NCI-H460 (cell line): ENCODE results near the gene SIGLEC10. TPM values are rescaled to one million over a fixed set of nuclear protein-coding genes. Genes with fewer than 3 reads are reported as not detected.
A peak's percentile ranks its signal among the peaks of the same experiment; 100 is the strongest.

Source experiments
- DNase-seq: peaks from one replicate; pipeline ENCODE4 v3.0.0-alpha.2; 2016; ENCODE audit warnings: low read depth; ENCODE audit errors: extremely low read depth
- total RNA-seq: library from RNA; depleted of rRNA; stranded (reverse); fragments of >200 nt; shearing (Covaris generic); gene quantifications from 2 replicates; pipeline ENCODE4 v1.2.3, GENCODE V29; 2014

Gene SIGLEC10
- total RNA-seq, 1 experiment from 2014 or later, result not detected

DNA sequence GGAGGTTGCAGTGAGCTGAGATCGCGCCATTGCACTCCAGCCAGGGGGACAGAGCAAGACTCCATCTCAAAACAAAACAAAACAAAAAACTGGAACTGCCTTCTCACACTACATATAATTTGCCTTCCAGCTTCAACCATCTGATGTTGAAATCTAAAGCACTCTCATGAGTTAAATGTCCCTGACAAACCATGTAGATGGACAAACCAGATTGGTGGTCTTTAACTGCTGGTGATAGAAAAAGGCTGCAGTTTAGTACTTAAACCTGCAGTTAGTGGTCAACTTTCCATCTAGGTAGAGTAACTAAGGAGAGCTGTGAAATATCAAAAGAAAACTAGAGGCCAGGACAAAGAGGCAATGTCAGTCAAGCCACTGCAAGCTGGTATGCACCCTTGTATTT, 21.3 kb downstream of the SIGLEC10 start:
- DNase-seq, result no peak

DNA sequence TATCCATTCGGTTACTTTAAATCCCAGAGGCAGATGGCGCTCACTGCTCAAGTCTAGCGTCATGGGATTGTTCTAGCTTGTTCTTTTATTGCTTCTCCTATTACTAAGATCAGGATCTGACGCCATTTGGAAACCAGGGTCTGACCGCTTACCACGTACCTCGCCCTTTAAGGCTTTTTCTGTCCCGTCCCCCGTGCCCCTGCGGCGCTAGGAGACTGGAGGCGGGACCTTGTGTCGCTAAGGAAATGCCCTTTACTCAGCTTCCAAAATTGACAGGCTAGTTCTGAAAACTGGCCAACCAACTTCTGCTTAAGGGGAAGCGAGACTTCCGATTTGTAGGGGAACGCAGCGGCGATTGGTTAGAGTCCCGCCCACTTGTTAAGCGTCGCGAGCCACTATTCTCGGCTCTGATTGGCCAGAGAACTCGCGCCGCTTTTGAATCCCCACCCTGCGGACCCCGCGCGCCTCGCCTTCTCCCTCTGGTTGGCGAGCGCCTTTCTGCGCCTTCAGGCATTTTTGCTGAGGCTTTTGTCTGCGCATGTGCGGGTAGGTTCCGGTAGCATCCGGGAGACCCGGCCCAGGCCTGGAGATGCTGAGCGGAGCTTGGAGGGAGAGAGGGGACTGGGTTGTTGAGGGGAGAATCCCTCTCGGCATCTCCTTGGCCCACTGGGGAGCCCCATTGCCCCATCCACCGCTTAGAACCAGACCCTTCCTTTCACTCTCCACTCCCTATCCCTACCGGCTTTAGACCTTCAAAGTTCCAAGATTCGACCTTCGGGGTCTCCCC, 23.2 kb downstream of the SIGLEC10 start:
- DNase-seq, result peak; percentile 97

DNA sequence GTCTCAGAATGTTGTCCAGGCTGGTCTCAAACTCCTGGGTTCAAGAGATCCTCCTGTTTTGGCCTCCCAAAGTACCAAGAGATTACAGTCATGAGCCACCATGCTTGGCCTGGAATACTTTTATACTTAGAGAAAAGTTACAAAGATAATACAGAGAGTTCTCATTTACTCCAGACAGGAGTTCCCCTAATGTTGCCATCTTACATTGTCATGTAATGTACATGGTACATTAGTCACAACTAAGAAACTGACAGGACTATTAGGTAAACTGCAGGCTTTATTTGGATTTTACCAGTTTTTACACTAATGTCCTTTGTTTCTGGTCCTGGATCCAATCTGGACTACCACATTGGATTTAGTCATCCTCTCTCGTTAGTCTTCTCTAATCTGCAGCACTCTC, 24.7 kb downstream of the SIGLEC10 start:
- no peak for DNase-seq

DNA sequence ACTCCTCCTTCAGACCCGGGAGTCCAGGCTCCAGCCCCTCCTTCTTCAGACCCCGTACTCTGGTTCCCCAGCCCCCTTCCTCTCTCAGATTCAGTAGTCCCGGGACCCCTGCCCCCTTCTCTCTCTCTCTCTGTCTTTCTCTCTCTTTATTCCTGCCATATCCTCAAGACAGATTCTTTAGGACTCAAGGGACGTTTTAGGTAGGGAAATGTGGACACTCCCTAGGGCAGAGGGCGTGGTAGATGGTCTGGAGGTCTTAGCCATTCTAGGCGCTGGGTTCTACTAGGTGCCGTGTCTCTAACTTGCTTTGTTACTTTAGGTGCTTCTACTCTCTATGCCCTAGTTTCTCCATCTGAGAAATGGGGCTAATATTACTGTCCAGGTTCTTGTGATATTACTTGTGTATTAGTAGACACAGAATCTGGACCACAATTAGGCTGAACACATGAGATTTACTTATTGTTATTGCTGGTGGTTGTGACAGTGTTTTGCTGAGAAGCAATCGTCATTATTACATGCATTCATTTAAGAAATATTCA, 26.3 kb downstream of the SIGLEC10 start:
- DNase-seq, result no peak

DNA sequence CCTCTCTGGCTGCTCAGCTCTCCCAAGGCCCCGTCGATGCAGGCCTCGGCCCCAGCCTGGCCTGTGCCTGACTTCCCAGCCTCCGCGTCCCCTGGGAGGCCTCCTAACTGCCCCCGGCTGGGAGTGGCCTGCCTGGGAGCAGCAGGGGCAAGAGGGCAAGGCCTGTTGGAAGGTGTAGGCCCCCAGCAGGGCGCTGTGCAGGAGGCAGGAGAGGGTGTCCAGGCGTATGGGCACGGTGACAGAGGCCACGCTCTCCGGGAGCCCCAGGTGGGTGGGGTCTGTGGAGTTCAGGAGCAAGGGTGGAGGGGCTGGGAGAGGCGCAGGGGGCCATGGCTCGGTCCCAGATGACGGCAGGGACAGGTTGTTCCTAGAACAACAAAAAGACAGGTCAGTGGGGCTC, 28.3 kb downstream of the SIGLEC10 start:
- no peak for DNase-seq

DNA sequence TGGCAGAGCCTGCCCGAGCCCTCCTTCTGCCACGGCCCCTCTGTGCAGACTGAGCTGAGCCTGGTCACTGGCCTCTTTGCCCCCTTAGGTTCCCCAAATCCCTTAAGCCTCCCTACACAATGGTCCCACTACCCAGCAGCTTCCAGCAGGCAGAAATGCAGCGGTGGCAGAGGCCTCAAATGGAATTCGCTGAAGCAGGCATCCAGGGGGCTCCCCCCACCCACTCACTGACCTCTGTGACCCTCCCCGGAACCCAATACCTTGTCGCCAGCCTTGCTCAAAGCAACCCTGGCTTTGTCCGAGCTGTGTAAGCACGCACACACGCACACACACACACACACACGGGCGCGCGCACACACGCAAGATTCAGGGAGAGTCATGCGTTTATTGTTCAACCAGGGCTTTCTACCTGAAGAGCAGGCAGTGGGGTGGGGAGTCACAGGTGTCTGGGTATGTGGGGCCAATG, 29.5 kb downstream of the SIGLEC10 start, which contains the start of gene LIM2:
Gene LIM2 (minus strand): TSS at position 51 of the 466 bp plus-strand sequence. CDS start 531 bp downstream, outside the sequence.
- no peak for DNase-seq

DNA sequence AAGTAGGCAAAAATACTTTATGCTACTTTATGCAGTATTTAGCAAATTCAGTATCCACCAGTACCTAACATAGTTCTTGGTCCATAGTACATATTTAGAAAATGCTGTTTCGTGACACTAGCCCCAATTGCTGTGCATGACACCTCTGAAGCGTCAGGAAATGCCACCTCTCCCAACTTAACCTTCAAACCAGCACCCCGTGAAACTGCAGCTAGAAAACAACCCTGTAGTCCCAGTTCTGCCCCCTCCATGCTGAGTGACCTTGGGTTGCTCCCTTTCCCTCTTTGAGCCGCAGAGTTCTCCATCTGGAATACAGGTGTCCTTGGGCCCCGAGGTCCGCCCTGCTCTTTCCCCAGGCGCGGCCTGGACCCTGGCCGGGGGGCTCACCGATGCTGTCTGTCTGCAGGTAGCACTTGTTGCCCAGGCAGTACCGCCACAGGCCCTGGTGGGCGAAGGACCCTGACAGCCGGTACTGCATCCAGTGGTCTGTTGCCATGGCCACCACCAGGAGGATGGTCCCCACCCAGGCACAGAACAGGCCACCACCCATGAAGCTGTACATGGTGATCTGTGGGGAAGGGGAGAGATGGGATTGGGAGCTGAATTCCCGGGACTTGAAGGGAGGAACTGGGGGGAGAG, 30.4 kb downstream of the SIGLEC10 start:
- DNase-seq, result no peak

DNA sequence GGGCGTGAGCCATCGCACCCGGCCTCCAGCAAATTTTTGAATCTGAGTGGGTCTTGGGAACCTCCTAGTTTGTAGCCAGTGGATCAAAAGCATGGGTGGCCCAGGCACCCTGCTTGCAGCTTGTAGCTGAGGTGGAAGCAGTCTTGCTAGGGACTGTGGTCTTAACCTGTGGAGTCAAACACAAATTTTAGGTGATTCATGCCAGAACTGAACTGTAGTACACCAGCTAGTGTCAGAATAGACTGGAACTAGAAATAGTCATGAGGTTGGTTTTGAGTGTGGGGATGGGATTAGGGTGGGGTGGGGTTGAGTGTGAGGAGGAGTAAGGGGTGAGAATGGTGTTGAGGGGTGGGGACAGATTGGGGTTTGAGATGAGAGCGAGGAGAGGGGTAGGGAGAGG, 35.4 kb downstream of the SIGLEC10 start:
- no peak for DNase-seq

DNA sequence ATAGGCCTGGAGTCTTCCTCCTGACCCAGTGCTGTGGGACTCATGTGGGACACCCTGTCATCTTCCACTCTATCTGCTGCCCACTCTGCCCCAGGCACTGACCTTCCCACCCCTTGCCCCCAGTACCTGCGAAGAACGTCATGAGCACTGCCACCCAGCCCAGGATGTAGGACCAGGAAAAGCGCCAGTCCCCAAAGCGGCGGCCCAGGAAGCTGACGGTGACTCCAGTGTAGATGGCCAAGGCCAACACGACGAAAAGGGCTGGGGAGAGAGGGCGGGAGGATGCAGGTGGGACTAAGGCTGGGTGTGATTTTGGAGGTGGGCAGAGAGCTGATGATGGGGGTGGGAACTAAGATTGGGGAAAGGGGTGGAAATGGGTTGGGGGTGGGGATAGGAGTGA, 37.1 kb downstream of the SIGLEC10 start:
- no peak for DNase-seq

DNA sequence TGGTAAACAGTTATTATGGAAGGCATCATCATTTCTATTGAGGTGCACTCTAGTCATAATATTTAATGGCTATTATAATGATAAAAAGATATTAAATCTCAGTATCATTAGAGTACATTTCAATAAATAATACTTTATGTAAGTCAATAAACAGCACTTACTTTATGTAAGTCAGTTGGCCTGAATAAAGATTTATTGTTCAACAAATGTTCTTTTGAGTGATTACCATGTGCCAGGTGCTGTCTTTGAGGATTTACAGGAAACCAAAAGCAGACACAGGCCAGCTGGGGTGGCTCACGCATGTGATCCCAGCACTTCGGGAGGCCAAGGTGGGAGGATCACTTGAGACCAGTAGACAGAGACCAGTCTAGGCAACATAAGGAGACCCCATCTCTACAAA, 40.0 kb downstream of the SIGLEC10 start:
- no peak for DNase-seq

DNA sequence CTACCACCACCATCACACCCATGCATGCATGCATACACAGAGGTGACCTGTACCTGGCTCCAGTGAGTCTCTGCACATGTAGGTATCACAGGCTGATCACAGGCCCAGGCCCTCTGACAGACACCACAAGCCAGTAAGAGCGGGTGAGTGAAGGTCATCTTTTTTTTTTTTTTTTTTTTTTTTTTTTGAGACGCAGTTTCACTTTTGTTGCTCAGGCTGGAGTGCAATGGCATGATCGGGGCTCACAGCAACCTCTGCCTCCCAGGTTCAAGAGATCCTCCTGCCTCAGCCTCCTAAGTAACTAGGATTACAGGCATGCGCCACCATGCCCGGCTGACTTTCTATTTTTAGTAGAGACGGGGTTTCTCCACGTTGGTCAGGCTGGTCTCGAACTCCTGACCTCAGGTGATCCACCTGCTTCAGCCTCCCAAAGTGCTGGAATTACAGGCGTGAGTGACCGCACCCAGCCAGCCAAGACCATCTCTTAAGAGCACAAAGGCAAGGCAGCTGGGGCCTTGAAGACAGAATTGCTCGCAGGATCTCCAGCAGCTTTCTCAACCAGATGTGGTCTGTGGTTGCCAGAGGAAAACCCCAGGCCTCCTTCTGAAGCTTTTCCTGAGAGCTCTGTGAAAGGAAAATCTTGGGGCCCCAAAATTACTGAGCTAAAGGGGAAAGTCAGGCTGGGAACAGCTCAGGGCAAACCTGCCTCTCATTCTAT, 41.8 kb downstream of the SIGLEC10 start:
- no peak for DNase-seq

DNA sequence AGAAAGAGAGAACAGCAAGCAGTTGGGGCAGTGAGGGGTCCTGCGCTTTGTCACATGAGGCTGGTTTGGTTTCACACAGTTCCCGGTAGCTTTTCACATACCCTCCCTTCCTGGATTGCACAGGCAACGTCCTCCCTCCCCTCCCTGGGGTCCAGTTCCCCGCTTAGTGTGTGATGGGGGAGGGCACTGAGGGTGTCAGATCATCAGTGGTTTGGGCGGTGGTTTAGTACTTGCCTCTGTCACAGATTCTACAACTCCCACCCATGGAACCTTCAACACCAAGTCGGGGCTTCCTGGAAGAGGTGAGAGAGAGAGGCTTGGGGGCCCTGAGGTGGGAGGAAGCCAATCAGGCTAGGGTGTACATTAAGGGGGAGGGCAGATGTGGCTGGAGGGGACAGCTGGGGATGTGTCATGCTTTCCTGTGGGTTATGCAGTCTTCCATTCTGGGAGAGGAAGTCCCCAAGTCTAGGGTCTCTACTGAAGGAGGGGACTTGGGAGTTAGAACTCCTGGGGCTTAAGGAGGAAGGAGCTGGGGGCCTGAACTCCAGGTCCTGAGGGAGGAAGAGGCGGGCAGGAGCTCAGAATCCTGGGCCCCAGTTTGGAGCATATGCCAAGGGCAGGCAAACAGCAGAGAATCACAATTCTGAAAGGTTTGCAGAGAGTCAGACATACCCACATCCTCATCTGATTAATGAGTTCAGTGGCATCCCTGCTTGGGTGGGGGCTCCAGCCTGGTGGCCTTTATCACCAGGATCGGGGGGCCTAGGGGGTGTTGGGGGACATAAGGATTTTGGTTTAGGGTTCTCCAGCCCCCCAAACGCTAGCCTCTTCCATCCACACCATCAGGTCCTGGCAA, 44.6 kb downstream of the SIGLEC10 start, which contains the start of gene NKG7:
Gene NKG7 (minus strand): TSS at position 6 of the 856 bp plus-strand sequence. CDS start 119 bp downstream, outside the sequence.
- DNase-seq, result no peak

DNA sequence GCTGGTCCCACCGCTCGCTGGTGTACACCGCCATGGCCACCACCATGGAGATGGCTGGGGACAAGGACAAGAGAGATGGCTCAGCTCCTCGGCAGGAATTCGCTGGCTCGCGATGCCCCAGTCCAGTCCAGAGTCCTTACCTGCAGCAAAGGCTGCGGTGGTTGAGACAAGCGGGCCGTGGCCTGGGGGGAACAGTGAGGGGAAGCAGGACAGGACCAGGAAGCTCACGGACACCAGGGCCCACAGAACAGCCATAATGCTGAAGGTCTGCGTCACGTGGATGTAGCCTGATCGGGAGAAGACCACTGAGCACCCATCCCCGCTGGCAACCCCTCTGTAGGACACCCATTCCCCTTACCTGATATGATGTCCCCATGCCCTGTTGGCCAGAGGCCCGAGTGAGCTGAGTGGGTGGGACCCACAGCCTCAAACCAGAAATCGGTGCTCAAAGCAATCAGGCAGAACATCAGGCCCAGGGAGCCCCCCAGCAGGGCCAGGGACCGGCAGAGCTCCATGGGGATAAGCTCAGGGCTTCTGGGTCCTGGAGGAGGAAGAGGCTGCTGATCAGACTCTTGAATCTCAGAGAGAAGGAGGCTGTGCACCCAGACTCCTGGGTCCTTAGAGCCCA, 45.3 kb downstream of the SIGLEC10 start:
- DNase-seq, result no peak

DNA sequence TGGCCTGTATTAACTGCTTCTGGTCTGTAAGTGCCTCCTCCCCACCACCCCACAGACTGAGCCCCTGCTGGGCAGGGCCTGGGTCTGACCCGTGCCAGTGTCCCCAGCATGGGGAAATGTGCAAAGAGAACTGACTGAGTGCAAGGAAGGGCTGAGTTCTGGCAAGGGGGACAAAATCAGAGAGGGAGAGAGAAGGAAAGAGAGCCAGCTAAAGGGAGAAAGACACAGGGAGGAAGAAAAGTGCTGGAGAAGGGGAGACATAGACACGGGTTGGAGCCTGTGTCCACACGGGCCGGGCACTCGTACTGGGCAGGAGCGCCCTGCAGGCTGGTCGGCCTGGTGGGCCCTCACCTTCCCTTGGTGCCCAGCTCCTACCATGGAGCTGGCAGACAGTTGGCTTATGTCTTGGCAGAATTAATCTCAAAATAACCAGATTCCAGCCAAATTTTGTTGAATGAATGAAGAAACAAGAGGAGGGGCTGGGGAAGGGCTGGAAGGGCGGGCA, 46.2 kb downstream of the SIGLEC10 start:
- no peak for DNase-seq

DNA sequence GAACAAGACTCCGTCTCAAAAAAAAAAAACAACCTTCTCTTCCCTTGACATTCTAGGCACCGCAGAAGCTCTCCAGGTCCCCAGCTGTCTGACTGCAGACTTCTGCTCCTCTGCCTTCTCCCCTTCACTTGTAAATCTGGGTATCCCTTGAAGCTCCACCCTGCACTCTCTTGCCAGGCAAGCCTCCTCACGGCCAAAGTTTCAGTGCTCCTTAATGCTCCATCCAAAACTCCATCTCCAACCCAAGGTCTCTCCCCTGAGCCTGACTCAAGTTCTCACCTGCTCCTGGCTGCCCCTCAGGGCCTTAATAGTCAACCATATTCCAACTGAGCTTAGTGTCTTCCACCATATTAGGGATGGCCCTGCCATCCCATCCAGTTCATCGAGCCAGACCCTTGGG, 47.2 kb downstream of the SIGLEC10 start:
- no peak for DNase-seq

DNA sequence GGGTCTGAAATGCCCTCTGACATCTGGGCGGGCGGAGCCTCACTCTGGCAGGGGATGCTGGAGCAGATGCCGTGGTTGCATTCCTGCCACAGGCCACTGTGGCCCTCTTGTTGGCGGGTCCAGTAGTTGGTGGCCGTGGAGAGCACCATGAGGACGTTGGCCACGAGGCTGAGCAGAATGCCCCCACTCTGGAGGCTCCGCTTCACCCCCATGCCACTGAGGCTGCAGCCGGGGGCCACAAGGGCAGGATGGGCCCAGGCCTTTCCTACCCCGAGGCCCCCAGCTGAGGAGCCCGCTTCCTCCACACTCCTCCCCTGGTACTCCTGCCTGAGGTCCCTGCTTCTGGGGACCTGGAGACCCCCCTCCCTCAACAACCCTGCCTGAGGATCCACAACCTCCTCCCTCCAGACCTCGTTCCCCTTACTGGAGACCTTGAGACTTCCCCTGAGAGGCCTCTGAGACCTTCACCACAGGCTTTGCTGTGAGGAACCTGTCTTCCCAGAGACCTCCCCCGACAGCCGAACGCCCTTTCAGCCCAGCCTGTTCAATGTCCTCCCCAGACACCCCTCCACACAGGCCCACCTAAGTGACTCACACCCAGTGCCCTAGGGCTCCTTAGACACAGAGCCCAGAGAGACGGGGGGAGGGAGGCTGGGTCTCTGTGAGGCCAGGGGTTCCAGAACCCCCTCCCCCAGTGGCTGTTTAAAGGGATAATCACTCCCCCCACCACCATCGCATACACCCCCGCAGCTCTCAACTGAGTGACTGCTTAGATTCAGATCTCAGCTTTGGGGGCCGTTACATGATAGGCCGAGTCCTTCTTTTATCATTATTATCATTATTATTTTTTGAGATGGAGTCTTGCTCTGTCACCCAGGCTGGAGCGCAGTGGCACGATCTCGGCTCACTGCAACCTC, 48.8 kb downstream of the SIGLEC10 start, which contains the start of gene CLDND2:
Gene CLDND2 (minus strand): TSS at position 638 of the 917 bp plus-strand sequence. CDS start 426 bp downstream, at position 212.
- DNase-seq, result no peak

DNA sequence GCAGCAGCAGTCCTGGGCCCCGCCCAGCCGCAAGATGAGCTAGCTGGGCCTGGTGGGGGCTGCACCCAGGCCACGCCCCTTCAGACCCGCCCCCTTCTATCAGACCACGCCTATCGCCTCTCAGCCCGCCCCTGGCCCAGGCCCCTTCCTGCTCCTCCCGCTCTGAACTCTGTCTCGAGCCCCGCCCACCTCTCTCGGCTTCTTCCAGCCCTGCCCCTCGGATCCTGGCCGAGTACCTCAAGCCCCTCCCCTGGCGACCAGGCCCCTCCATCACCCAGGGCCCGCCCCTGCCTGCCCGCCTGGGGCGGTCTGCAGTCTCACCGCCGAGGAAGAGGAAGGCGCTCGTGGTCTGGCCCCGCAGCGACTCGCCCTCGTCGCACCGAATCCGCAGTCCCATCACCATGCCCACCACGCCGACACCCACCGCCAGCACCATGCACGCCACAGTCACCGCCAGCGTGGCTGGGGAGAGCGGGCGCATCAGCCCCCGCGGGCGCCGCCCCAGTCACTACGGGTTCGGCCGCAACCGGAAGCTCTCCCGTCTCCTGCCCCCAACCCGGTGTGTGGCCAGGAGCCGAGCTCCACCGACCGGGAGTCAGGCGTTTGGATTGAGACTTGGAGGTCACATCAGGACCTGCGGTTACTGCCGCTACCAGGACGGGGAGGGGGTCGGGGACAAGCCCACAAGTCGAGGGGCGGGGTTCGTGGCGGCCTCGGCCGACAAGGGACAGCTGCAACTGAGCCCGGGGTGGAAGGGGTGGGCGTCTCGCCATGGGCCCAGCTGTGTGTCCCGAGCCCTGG, 49.7 kb downstream of the SIGLEC10 start:
- peak; percentile 95 for DNase-seq

DNA sequence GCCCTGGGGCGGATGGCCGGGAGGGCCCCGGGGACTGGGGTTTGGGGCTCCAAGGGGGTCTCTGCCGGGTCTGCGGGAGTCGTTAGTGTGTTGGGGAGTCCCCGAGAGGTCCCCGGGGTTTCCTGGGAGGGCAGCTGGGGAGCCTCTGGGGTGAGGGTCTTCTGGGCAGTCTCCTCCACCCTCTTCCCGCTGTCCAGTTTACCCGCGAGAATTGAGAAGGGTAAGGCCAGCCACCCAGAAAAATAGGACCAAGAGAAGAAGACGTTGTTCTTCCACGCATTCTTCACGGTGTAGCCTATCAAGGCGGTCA, 50.2 kb downstream of the SIGLEC10 start:
- no peak for DNase-seq
